Caco-2 (cell line): ENCODE data around the gene SIK2. TPM values are rescaled to one million over a fixed set of nuclear protein-coding genes. Genes with fewer than 3 reads are reported as not detected.

Experiments
- BruUV-seq: library from RNA; stranded (reverse); fragments of 400-500 nt; replicated peaks from 2 replicates; lab custom pipeline; 2021; lab: Mats Ljungman, UMichigan
- CTCF ChIA-PET: fragments of 300-600 bp; sonication (Branson Sonifier 250); formaldehyde crosslinking; loops from one replicate; lab custom pipeline; 2022; ENCODE audit warnings: antibody characterized with exemption; lab: Charles Lee
- POLR2A ChIA-PET: fragments of 300-600 bp; sonication (Branson Sonifier 250); formaldehyde crosslinking; loops from one replicate; lab custom pipeline; 2022; ENCODE audit warnings: antibody characterized with exemption; lab: Charles Lee
- DNase-seq, 2 experiments: peaks; one replicate each; pipeline versions ENCODE4 v3.0.0 to v3.0.0-alpha.2; 2020 to 2022
- H3K27me3 ChIP-seq: replicated peaks from 2 replicates; pipeline ENCODE4 v1.6.0; 2011; ENCODE audit warnings: low read length; ENCODE audit not compliant: control insufficient read depth, insufficient read depth
- H3K36me3 ChIP-seq: 2 replicates; pipeline ENCODE4 v1.5.1; 2011; ENCODE audit warnings: low read length; ENCODE audit not compliant: control insufficient read depth, insufficient read depth
- H3K4me1 ChIP-seq: fragments of 250-450 bp; sonication (Bioruptor Pico); 2 replicates; pipeline ENCODE4 v1.5.1; 2020; ENCODE audit warnings: mild to moderate bottlenecking
- H3K4me3 ChIP-seq: 2 replicates; pipeline ENCODE4 v1.5.1; 2011; ENCODE audit warnings: low read depth, mild to moderate bottlenecking, control low read depth, low read length
- H3K9me3 ChIP-seq: fragments of 250-450 bp; sonication (Bioruptor Pico); 2 replicates; pipeline ENCODE4 v1.5.1; 2020; ENCODE audit warnings: mild to moderate bottlenecking, moderate library complexity
- H3K27ac Mint-ChIP-seq: one replicate; pipeline ENCODE4 v1.8.0; 2022; ENCODE audit warnings: mixed read lengths; ENCODE audit not compliant: unreplicated experiment
- H3K27me3 Mint-ChIP-seq: one replicate; pipeline ENCODE4 v1.8.0; 2022; ENCODE audit warnings: mixed read lengths; ENCODE audit not compliant: insufficient read depth, unreplicated experiment
- H3K36me3 Mint-ChIP-seq: one replicate; pipeline ENCODE4 v1.8.0; 2022; ENCODE audit warnings: mild to moderate bottlenecking, mixed read lengths; ENCODE audit not compliant: insufficient read depth, unreplicated experiment
- H3K4me1 Mint-ChIP-seq: one replicate; pipeline ENCODE4 v1.8.0; 2022; ENCODE audit warnings: low read depth, mixed read lengths; ENCODE audit not compliant: unreplicated experiment
- H3K4me3 Mint-ChIP-seq: one replicate; pipeline ENCODE4 v1.8.0; 2022; ENCODE audit warnings: mild to moderate bottlenecking, moderate library complexity, mixed read lengths; ENCODE audit not compliant: unreplicated experiment
- H3K9me3 Mint-ChIP-seq: one replicate; pipeline ENCODE4 v1.8.0; 2022; ENCODE audit warnings: mixed read lengths; ENCODE audit not compliant: unreplicated experiment
- CTCF ChIP-seq, 2 experiments: fragments of 200-600 bp in 1 of 2; IDR thresholded peaks; 1 replicate in 1 of 2; 2 replicates in 1 of 2; pipeline versions ENCODE4 v1.5.1 to v1.8.0; 2011 to 2022; ENCODE audit warnings: antibody characterized with exemption in 1 of 2, control low read depth in 1 of 2, inconsistent platforms in 1 of 2, low read depth in 1 of 2, low read length in 1 of 2, mild to moderate bottlenecking in 1 of 2, moderate library complexity in 1 of 2; ENCODE audit not compliant: insufficient read depth in 1 of 2, severe bottlenecking in 1 of 2, unreplicated experiment in 1 of 2
- intact Hi-C: fragments of 100-400 bp; cut with micrococcal nuclease; formaldehyde crosslinking; loops from one replicate; pipeline ENCODE4 v1.10.0; 2022; ENCODE audit not compliant: unreplicated experiment
- total RNA-seq: library from RNA; stranded (reverse); gene quantifications from 2 replicates; pipeline ENCODE4 v1.2.3, GENCODE V29; 2022

SIK2 gene
- total RNA-seq, 1 experiment from 2014 or later, result 40.2 TPM

GRCh38 chr11:111582163-111582562 lies 20.1 kb upstream of the SIK2 start:
- Histone ChIP-seq H3K27me3 (no peaks in the 10 kb centered on the region), H3K4me3 (no peak overlapping the region), H3K36me3 (no peaks in the 10 kb centered on the region), H3K4me1 (no peaks in the 10 kb centered on the region), H3K9me3 (no peaks in the 10 kb centered on the region)
- Mint-ChIP-seq H3K27ac (no peak overlapping the region), H3K9me3 (no peaks in the 10 kb centered on the region), H3K27me3 (no peaks in the 10 kb centered on the region), H3K4me3 (no peak overlapping the region), H3K4me1 (no peaks in the 10 kb centered on the region), H3K36me3 (no peaks in the 10 kb centered on the region)
- no TSS peak for BruUV-seq
- ChIA-PET CTCF (no interaction called here), POLR2A (interaction anchor here (0.5 kb wide), 1 partner anchor 55 kb away, joined by 3 read pairs; no protein-coding TSS in a partner anchor)
- TF ChIP-seq CTCF (IDR thresholded peaks at IDR 0.05; ENCODE audit: insufficient read depth in 1 of 2, low read depth in 1 of 2, low read length in 1 of 2, severe bottlenecking in 1 of 2, unreplicated experiment in 1 of 2), result no peak
- intact Hi-C loops, result no loop called here
- DNase-seq, result no peak

DNA sequence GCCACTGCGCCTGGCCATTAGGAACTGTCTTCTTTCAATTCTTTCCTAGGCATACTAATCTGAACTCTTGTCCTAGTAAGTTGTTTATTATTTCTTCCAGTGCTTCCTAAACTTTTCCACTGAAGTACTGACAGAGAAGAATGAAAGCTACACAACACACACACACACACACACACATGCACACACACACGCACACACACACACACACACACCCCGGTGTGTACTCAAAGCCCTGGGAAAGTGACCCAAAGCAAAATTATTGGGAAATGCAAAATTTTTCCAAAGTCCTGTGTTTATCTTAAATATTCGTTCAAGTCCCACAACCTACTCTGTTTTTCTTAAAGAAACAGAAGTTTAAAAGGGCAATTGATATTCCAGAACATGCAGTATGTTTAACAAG lies 19.4 kb upstream of the SIK2 start:
- no peak for DNase-seq
- H3K4me3 Mint-ChIP-seq, result no peak overlapping the region
- BruUV-seq, result no TSS peak
- H3K36me3 Mint-ChIP-seq, result no peaks in the 10 kb centered on the region
- Histone ChIP-seq H3K4me3 (no peak overlapping the region), H3K27me3 (no peaks in the 10 kb centered on the region), H3K4me1 (no peaks in the 10 kb centered on the region), H3K9me3 (no peaks in the 10 kb centered on the region), H3K36me3 (no peaks in the 10 kb centered on the region)
- CTCF ChIA-PET, result no interaction called here
- POLR2A ChIA-PET, result no interaction called here
- TF ChIP-seq CTCF (IDR thresholded peaks at IDR 0.05; ENCODE audit: insufficient read depth in 1 of 2, low read depth in 1 of 2, low read length in 1 of 2, severe bottlenecking in 1 of 2, unreplicated experiment in 1 of 2), result no peak
- H3K27me3 Mint-ChIP-seq, result no peaks in the 10 kb centered on the region
- no peak overlapping the region for H3K27ac Mint-ChIP-seq
- no peaks in the 10 kb centered on the region for H3K9me3 Mint-ChIP-seq
- no peaks in the 10 kb centered on the region for H3K4me1 Mint-ChIP-seq
- intact Hi-C loops, result no loop called here

GRCh38 chr11:111585371-111585770 lies 16.9 kb upstream of the SIK2 start:
- H3K9me3 ChIP-seq, result no peaks in the 10 kb centered on the region
- H3K9me3 Mint-ChIP-seq, result no peaks in the 10 kb centered on the region
- no peaks in the 10 kb centered on the region for H3K36me3 Mint-ChIP-seq
- H3K27me3 Mint-ChIP-seq, result no peaks in the 10 kb centered on the region
- CTCF ChIA-PET, result no interaction called here
- TF ChIP-seq CTCF (IDR thresholded peaks at IDR 0.05; ENCODE audit: insufficient read depth in 1 of 2, low read depth in 1 of 2, low read length in 1 of 2, severe bottlenecking in 1 of 2, unreplicated experiment in 1 of 2), result no peak
- POLR2A ChIA-PET, result no interaction called here
- H3K27me3 ChIP-seq, result no peaks in the 10 kb centered on the region
- H3K4me1 Mint-ChIP-seq, result no peaks in the 10 kb centered on the region
- no TSS peak for BruUV-seq
- H3K4me3 Mint-ChIP-seq, result no peak overlapping the region
- H3K27ac Mint-ChIP-seq, result no peak overlapping the region
- intact Hi-C loops, result loop anchor here (5.0 kb wide), 1 partner anchor 133 kb away; no protein-coding TSS in a partner anchor
- H3K36me3 ChIP-seq, result no peaks in the 10 kb centered on the region
- no peak overlapping the region for H3K4me3 ChIP-seq
- no peaks in the 10 kb centered on the region for H3K4me1 ChIP-seq
- no peak for DNase-seq
